ENCODE results near the gene RGS17. TPM values are rescaled to one million over a fixed set of nuclear protein-coding genes. Genes with fewer than 3 reads are reported as not detected.

RGS17 gene
- total and polyA plus RNA-seq, 2 of the 13 experiments (the other 11 are each of a cell fraction or from before 2014, with no cell fraction given): 0.04 TPM; not detected in 1

DNA sequence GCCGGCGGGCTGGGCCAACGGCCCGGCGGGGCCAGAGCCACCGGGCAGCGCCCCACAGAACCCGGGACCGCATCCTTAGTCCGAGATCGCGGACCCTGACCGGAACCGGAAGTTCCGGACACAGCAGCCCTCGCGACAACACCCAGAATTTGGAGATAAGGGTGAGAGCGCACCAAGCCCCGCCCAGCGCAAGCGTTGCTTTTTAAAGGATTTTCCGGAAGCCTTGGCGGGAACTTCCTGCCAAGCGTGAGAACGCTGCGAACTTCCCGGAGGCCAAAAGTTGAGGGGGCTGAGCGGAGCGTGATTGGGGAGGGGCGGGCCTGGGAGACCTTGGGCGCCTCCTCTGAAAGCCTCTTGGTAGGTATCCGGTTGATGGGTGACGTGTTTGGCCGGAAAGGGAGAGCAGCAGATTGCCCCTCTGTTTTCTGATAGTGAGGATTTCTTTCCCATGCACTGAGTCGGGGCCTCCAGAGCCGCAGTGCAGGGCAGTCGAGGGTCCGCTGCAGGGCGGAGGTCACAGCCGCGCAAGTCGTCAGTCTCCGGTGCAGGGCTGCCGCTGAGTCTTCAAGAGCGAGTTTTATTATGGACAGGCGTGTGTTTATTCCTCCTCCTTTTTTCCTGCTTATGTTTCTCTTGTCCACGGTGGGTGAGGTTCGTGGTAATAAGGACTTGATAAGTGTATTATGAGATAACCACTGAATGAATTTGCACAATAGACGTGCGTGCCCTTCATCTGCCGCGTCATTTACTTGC is 128.3 kb downstream of the RGS17 start, which contains the start of gene MTRF1L (continued):
- TF ChIP-seq, protein P1, sequence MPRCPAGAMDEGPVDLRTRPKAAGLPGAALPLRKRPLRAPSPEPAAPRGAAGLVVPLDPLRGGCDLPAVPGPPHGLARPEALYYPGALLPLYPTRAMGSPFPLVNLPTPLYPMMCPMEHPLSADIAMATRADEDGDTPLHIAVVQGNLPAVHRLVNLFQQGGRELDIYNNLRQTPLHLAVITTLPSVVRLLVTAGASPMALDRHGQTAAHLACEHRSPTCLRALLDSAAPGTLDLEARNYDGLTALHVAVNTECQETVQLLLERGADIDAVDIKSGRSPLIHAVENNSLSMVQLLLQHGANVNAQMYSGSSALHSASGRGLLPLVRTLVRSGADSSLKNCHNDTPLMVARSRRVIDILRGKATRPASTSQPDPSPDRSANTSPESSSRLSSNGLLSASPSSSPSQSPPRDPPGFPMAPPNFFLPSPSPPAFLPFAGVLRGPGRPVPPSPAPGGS (CRISPR knock-in tag; IDR thresholded peaks at IDR 0.05): no peak
- no peak for TF ChIP-seq ZNF720 (CRISPR knock-in tag; IDR thresholded peaks at IDR 0.05)
- TF ChIP-seq BRCA1 (CRISPR knock-in tag; IDR thresholded peaks at IDR 0.05): no peak
- no peak for TF ChIP-seq RFX3 (CRISPR knock-in tag; IDR thresholded peaks at IDR 0.05)
- TF ChIP-seq KDM5B (CRISPR knock-in tag; IDR thresholded peaks at IDR 0.05; ENCODE audit: borderline replicate concordance): peak; percentile 62; the same call in 1 of the 2 replicates
- TF ChIP-seq, protein P2, sequence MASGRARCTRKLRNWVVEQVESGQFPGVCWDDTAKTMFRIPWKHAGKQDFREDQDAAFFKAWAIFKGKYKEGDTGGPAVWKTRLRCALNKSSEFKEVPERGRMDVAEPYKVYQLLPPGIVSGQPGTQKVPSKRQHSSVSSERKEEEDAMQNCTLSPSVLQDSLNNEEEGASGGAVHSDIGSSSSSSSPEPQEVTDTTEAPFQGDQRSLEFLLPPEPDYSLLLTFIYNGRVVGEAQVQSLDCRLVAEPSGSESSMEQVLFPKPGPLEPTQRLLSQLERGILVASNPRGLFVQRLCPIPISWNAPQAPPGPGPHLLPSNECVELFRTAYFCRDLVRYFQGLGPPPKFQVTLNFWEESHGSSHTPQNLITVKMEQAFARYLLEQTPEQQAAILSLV (CRISPR knock-in tag; IDR thresholded peaks at IDR 0.05; ENCODE audit: borderline replicate concordance): no peak
- no peak for TF ChIP-seq ZNF562 (CRISPR knock-in tag; IDR thresholded peaks at IDR 0.05; ENCODE audit: borderline replicate concordance)
- TF ChIP-seq ZBTB7B (CRISPR knock-in tag; IDR thresholded peaks at IDR 0.05): peak; percentile 54; the same call in 1 of the 2 replicates
- TF ChIP-seq POGZ (CRISPR knock-in tag; IDR thresholded peaks at IDR 0.05): peak; percentile 97
- TF ChIP-seq, protein P3, sequence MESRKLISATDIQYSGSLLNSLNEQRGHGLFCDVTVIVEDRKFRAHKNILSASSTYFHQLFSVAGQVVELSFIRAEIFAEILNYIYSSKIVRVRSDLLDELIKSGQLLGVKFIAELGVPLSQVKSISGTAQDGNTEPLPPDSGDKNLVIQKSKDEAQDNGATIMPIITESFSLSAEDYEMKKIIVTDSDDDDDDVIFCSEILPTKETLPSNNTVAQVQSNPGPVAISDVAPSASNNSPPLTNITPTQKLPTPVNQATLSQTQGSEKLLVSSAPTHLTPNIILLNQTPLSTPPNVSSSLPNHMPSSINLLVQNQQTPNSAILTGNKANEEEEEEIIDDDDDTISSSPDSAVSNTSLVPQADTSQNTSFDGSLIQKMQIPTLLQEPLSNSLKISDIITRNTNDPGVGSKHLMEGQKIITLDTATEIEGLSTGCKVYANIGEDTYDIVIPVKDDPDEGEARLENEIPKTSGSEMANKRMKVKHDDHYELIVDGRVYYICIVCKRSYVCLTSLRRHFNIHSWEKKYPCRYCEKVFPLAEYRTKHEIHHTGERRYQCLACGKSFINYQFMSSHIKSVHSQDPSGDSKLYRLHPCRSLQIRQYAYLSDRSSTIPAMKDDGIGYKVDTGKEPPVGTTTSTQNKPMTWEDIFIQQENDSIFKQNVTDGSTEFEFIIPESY (CRISPR knock-in tag; IDR thresholded peaks at IDR 0.05): no peak
- TF ChIP-seq, protein P4, sequence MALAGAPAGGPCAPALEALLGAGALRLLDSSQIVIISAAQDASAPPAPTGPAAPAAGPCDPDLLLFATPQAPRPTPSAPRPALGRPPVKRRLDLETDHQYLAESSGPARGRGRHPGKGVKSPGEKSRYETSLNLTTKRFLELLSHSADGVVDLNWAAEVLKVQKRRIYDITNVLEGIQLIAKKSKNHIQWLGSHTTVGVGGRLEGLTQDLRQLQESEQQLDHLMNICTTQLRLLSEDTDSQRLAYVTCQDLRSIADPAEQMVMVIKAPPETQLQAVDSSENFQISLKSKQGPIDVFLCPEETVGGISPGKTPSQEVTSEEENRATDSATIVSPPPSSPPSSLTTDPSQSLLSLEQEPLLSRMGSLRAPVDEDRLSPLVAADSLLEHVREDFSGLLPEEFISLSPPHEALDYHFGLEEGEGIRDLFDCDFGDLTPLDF (CRISPR knock-in tag; IDR thresholded peaks at IDR 0.05): peak; percentile 91
- TF ChIP-seq SAP130 (CRISPR knock-in tag; IDR thresholded peaks at IDR 0.05; ENCODE audit: low read depth): peak; percentile 90
- TF ChIP-seq, protein P5, sequence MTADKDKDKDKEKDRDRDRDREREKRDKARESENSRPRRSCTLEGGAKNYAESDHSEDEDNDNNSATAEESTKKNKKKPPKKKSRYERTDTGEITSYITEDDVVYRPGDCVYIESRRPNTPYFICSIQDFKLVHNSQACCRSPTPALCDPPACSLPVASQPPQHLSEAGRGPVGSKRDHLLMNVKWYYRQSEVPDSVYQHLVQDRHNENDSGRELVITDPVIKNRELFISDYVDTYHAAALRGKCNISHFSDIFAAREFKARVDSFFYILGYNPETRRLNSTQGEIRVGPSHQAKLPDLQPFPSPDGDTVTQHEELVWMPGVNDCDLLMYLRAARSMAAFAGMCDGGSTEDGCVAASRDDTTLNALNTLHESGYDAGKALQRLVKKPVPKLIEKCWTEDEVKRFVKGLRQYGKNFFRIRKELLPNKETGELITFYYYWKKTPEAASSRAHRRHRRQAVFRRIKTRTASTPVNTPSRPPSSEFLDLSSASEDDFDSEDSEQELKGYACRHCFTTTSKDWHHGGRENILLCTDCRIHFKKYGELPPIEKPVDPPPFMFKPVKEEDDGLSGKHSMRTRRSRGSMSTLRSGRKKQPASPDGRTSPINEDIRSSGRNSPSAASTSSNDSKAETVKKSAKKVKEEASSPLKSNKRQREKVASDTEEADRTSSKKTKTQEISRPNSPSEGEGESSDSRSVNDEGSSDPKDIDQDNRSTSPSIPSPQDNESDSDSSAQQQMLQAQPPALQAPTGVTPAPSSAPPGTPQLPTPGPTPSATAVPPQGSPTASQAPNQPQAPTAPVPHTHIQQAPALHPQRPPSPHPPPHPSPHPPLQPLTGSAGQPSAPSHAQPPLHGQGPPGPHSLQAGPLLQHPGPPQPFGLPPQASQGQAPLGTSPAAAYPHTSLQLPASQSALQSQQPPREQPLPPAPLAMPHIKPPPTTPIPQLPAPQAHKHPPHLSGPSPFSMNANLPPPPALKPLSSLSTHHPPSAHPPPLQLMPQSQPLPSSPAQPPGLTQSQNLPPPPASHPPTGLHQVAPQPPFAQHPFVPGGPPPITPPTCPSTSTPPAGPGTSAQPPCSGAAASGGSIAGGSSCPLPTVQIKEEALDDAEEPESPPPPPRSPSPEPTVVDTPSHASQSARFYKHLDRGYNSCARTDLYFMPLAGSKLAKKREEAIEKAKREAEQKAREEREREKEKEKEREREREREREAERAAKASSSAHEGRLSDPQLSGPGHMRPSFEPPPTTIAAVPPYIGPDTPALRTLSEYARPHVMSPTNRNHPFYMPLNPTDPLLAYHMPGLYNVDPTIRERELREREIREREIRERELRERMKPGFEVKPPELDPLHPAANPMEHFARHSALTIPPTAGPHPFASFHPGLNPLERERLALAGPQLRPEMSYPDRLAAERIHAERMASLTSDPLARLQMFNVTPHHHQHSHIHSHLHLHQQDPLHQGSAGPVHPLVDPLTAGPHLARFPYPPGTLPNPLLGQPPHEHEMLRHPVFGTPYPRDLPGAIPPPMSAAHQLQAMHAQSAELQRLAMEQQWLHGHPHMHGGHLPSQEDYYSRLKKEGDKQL (CRISPR knock-in tag; IDR thresholded peaks at IDR 0.05; ENCODE audit: low read depth): 0 out of 2 replicates have a peak, but pooled peaks have one; percentile 12
- TF ChIP-seq, protein P6, sequence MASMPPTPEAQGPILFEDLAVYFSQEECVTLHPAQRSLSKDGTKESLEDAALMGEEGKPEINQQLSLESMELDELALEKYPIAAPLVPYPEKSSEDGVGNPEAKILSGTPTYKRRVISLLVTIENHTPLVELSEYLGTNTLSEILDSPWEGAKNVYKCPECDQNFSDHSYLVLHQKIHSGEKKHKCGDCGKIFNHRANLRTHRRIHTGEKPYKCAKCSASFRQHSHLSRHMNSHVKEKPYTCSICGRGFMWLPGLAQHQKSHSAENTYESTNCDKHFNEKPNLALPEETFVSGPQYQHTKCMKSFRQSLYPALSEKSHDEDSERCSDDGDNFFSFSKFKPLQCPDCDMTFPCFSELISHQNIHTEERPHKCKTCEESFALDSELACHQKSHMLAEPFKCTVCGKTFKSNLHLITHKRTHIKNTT (CRISPR knock-in tag; IDR thresholded peaks at IDR 0.05): no peak
- TF ChIP-seq, protein P7, sequence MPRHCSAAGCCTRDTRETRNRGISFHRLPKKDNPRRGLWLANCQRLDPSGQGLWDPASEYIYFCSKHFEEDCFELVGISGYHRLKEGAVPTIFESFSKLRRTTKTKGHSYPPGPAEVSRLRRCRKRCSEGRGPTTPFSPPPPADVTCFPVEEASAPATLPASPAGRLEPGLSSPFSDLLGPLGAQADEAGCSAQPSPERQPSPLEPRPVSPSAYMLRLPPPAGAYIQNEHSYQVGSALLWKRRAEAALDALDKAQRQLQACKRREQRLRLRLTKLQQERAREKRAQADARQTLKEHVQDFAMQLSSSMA (CRISPR knock-in tag; IDR thresholded peaks at IDR 0.05): no peak
- TF ChIP-seq NBN (conservative IDR thresholded peaks at IDR 0.05): no peak
